Right lobe of liver (tissue), 4 donors: ENCODE measurements around the gene S100A16.
"Not testable (repeated sequence)": the region's sequence is repeated elsewhere in the genome, so short reads cannot be mapped to it uniquely, and the experiment has no call there.

Source experiments
- POLR2A ChIP-seq: fragments of 450-650 bp; IDR thresholded peaks from one replicate; pipeline ENCODE4 v1.6.1; 2017; ENCODE audit warnings: antibody characterized with exemption, mild to moderate bottlenecking
- TF ChIP-seq, protein P1 (sequence below), 4 donors: fragments of 200-600 bp in 3 of 4; fragments of 450-650 bp in 1 of 4; IDR thresholded peaks; one replicate each; pipeline versions ENCODE4 v1.5.1 to v1.8.0; 2016 to 2022; ENCODE audit warnings: antibody characterized with exemption in 4 of 4, mild to moderate bottlenecking in 2 of 4
- donor health status: DM: no; HTN: no; CAD: no.
- donor health status: DM: no; HTN: no; CAD: no.
- donor health status: DM: no; HTN: yes; CAD: no.

DNA sequence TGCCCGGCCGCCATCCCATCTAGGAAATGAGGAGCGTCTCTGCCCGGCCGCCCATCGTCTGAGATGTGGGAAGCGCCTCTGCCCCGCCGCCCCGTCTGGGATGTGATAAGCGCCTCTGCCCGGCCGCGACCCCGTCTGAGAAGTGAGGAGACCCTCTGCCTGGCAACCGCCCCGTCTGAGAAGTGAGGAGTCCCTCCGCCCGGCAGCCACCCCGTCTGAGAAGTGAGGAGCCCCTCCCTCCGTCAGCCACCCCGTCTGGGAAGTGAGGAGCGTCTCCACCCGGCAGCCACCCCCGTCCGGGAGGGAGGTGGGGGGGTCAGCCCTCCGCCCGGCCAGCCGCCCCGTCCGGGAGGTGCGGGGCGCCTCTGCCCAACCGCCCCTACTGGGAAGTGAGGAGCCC, 30.1 kb downstream of the S100A16 start:
- TF ChIP-seq, protein P1, sequence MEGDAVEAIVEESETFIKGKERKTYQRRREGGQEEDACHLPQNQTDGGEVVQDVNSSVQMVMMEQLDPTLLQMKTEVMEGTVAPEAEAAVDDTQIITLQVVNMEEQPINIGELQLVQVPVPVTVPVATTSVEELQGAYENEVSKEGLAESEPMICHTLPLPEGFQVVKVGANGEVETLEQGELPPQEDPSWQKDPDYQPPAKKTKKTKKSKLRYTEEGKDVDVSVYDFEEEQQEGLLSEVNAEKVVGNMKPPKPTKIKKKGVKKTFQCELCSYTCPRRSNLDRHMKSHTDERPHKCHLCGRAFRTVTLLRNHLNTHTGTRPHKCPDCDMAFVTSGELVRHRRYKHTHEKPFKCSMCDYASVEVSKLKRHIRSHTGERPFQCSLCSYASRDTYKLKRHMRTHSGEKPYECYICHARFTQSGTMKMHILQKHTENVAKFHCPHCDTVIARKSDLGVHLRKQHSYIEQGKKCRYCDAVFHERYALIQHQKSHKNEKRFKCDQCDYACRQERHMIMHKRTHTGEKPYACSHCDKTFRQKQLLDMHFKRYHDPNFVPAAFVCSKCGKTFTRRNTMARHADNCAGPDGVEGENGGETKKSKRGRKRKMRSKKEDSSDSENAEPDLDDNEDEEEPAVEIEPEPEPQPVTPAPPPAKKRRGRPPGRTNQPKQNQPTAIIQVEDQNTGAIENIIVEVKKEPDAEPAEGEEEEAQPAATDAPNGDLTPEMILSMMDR (IDR thresholded peaks at IDR 0.05): not testable (repeated sequence)
- not testable (repeated sequence) for TF ChIP-seq POLR2A
